HG03342 (cell line): ENCODE measurements around the gene ATG7.
"Not testable (repeated sequence)": the region's sequence is repeated elsewhere in the genome, so short reads cannot be mapped to it uniquely, and the experiment has no call there.

Source experiments
- ATAC-seq: cut with Tn5 transposase; IDR thresholded peaks from one replicate; pipeline ENCODE4 v1.9.1; 2021; ENCODE audit warnings: mild to moderate bottlenecking, moderate library complexity; ENCODE audit not compliant: unreplicated experiment

Gene ATG7

GRCh38 chr3:11581237-11582190, 309.3 kb downstream of the ATG7 start:
- no peak for ATAC-seq

- peak; percentile 52 for ATAC-seq
Observed at GRCh38 chr3:11582191-11582968, 310.2 kb downstream of the ATG7 start.

DNA sequence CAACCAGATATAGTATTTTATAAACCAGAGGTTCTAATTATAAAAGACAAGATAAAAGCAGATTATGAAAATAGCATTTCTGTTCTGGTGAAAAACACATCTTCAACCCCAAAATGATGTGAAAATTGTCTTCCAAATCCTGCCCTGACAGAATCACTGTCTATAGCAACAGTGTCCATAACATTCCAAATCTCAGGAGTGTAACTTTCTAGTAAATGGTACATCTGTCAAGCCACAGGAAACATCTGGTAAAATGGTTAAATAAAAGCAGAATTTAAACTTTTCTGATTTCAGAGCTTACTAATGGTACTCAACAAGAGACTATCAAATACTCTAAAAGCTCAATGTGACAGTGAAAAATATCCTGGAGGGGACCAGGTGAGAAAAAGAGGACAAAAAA, 311.0 kb downstream of the ATG7 start:
- ATAC-seq = no peak

DNA sequence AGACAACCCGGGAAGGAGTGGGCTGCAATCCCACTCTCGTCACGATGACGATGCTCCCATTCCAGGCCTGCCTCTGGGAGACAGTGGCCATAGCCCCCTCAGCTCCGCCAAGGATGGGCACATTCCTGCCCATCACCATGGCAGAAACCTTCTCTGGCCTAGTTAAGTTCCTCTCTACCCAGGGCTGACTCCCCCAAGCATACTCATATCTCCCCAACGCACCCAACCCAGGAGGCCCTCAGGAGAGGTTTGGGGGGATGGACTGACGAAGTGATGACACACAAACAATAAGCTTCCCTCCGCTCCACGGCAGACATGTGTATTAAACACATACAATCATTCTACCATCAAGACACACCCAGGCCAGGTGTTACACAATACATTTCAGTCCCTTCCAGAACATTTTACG, 311.4 kb downstream of the ATG7 start:
- no peak for ATAC-seq

- ATAC-seq = no peak
Observed at GRCh38 chr3:11584570-11584969, 312.4 kb downstream of the ATG7 start.

GRCh38 chr3:11587766-11588165, 315.6 kb downstream of the ATG7 start:
- no peak for ATAC-seq

GRCh38 chr3:11588338-11588737, 316.1 kb downstream of the ATG7 start:
- ATAC-seq = no peak

DNA sequence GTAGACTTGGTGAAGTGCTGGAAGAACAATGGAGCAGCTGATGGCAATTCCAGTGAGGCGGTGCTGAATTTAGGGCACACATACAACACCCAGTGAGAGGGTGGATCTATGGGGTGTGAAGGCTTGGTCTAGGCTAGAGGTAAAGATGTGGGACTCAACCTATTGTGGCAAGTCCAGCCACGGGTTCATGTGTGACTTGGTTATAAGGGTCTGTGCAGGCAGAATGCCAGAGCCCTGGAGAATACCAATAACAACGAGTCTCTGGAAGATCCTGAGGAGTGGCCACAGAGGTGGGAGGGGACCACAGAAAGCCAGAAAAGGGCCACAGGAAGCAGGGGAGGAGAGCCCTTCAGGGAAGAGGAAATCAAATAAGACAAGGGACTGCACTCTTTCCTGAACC, 316.6 kb downstream of the ATG7 start:
- ATAC-seq = no peak

DNA sequence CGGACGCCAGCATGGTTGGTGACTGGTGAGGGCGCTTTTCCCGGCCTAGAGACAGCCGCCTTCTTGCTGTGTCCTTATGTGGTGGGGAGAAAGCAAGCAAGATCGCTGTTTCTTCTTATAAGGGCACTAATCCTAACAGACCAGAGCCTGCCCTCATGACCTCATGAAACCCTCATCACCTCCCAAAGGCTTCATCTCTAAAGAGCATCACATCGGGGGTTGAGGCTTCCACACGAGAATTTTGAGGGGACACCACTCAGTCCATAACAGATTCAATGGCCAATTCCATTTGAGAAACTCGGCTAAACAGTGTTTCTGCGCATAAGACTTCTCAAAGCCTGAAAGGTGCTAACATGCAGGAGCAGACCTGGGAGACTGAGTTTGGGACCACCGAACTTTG, 317.5 kb downstream of the ATG7 start:
- ATAC-seq = no peak

- no peak for ATAC-seq
Observed at GRCh38 chr3:11591002-11591355, 318.8 kb downstream of the ATG7 start.

DNA sequence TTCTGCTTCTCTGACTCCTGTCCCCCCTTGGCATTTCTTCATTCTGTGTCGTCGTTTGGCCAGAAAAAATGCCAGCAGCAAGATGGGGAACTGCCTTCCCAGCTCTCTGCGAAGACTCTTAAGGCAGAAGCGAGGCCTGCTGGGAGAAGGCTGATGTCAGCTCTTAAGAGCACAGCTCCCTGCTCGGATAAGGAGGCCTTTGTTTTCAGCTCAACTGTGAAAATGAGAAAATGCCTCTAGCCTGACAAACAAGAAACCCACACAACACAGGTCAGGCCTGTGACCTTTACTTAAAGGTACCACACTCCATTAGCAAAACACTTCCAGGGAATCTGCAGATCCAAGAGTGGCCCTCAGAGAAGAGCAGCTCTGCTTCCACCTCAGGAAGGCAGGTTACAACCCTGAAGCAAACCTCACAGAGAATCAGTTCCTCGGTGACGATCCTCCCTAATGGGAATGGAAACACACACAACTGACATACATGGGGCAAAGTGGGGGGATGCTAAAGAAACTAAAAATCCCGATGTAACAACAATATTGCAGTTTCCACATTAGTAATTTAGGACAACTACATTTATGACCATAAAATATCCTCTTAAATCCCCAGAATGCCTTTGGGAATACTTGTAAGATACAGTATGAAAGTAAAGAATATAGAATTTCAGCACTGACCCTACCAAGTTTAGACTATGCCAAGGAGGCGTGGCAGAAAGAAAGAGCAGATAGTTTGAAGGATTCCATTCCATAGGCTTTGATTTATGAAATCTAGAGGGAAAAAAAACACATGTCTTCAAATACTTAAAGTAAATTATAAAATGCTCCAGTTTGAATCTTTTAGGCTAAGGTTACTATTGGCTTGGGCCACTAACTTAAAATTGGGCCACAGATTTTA, 319.4 kb downstream of the ATG7 start:
- no peak for ATAC-seq

- no peak for ATAC-seq
Observed at GRCh38 chr3:11592445-11593298, 320.5 kb downstream of the ATG7 start.

- no peak for ATAC-seq
Observed at GRCh38 chr3:11593318-11594034, 321.3 kb downstream of the ATG7 start.

DNA sequence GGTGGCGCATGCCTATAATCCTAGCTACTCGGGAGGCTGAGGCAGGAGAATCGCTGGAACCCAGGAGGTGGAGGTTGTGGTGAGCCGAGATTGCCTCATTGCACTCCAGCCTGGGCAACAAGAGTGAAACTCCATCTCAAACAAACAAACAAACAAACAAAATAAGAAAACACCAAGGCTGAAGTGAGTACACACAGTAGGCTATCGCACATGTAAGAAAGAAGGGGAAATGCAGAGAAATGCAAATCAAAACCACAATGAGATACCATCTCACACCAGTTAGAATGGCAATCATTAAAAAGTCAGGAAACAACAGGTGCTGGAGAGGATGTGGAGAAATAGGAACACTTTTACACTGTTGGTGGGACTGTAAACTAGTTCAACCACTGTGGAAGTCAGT, 322.8 kb downstream of the ATG7 start:
- ATAC-seq = not testable (repeated sequence)

DNA sequence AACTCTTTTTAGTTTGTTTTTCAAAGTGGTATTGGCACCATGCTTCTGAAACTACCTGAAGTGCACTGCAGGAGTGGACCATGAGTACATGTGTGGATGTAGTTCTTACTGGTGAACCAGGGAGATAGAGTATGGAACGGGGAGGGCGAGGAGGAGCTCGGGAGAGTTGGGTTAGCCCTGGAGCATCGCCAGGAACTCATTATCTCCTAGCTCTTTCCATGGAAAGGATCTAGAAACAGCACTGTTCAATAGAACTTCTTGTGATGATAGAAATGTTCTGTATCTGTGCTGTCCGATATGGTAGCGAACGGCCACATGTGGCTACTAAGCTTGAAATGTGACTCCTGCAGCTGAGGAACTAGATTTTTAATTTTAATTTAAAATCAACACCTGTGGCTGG, 324.2 kb downstream of the ATG7 start:
- ATAC-seq = no peak

DNA sequence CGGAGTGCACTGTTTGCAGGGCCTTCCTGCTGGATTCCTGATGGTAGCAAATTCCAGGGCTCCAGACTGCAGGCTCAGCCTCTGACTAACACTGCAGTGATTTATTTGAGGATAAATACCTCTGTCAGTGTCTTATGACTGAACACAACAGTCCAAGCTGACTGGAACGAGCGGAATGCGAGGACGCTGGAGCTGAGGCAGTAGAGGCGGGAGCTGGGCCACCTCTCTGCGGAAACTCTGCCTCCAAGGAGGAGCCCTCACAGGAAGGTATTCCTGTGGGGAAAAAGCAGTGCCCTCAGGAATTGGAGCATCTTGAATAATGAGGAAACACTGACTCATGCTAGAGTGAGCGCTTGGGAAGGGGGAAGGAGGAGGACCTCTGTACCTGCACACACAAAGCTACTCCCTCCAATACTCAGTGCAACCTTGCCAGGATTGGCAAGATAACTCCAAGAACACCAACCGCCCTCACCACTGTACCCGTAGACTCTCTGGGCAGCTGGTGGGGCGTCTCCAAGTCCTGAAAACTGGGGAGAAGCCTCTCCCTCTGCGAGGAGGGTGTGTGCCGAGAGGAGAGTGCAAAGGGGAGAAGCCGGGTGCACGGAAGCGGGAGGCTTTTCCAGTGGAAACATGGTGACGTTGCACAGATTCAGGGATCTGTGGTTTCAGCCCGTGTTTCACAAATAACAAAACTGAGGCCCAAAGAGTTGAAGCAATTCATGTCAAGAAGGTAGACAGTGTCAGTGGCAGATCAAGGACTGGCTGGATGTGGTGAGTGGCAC, 328.5 kb downstream of the ATG7 start:
- ATAC-seq = no peak

GRCh38 chr3:11601446-11602238, 329.4 kb downstream of the ATG7 start:
- ATAC-seq = peak; percentile 92
